HepG2 (cell line): Measurements from ENCODE around the gene VIPR1. TPM values are rescaled to one million over a fixed set of nuclear protein-coding genes. Genes with fewer than 3 reads are reported as not detected.
A peak's percentile ranks its signal among the peaks of the same experiment; 100 is the strongest.

Source experiments
- ATAC-seq: fragments of 200-7000 bp; cut with Tn5 transposase; 3 replicates; pipeline ENCODE4 v1.9.1; 2020; ENCODE audit warnings: mild to moderate bottlenecking, moderate library complexity
- BruUV-seq: library from RNA; stranded (reverse); fragments of 400-500 nt; replicated peaks from 2 replicates; lab custom pipeline; 2021; lab: Mats Ljungman, UMichigan
- CTCF ChIA-PET: fragments of 300-600 bp; formaldehyde crosslinking; extraction: SDS; loops from one replicate; lab custom pipeline; 2021; ENCODE audit warnings: low total read pairs, inconsistent platforms, low intra/inter-chr PET ratio; lab: Yijun Ruan, JAX
- POLR2A ChIA-PET: fragments of 350-600 bp; sonication (Branson Sonifier 250); formaldehyde crosslinking; loops from one replicate; lab custom pipeline; 2020; ENCODE audit warnings: antibody characterized with exemption, inconsistent platforms; lab: Yijun Ruan, JAX
- DNase-seq: peaks from one replicate; pipeline ENCODE4 v3.0.0-alpha.2; 2015; ENCODE audit warnings: low spot score
- FAIRE-seq: peaks from 3 replicates; lab custom pipeline; 2011; peaks lifted over from hg19 to GRCh38; lab: Jason Lieb, UNC
- H2AFZ ChIP-seq: one replicate; pipeline ENCODE4 v1.6.1; 2011; ENCODE audit warnings: low read length, inconsistent platforms
- H3K27ac ChIP-seq: fragments of 300-600 bp; 3 replicates; pipeline ENCODE4 v1.8.0; 2011; ENCODE audit warnings: mixed run types, mild to moderate bottlenecking, mixed read lengths, low read length, inconsistent platforms; ENCODE audit not compliant: insufficient read depth; ENCODE audit errors: extremely low read length
- H3K27me3 ChIP-seq, 2 experiments: fragments of 200-600 bp in 1 of 2; 2 replicates in 1 of 2; 3 replicates in 1 of 2; pipeline versions ENCODE4 v1.6.0 to v1.8.0; 2011; ENCODE audit warnings: low read length in 2 of 2, mild to moderate bottlenecking in 2 of 2, moderate library complexity in 2 of 2, inconsistent platforms in 1 of 2; ENCODE audit not compliant: insufficient read depth in 2 of 2, control insufficient read depth in 1 of 2
- H3K36me3 ChIP-seq, 2 experiments: fragments of 200-600 bp in 1 of 2; replicated peaks in 1 of 2; 2 replicates in 1 of 2; 3 replicates in 1 of 2; pipeline versions ENCODE4 v1.5.1 to v1.8.0; 2011; ENCODE audit warnings: low read length in 2 of 2, inconsistent platforms in 1 of 2; ENCODE audit not compliant: insufficient read depth in 2 of 2, control insufficient read depth in 1 of 2
- H3K4me1 ChIP-seq: 2 replicates; pipeline ENCODE4 v1.5.1; 2012; ENCODE audit warnings: low read length, inconsistent platforms; ENCODE audit not compliant: insufficient read depth
- H3K4me2 ChIP-seq: 2 replicates; pipeline ENCODE4 v1.6.0; 2011; ENCODE audit warnings: low read depth, low read length, inconsistent platforms
- H3K4me3 ChIP-seq, 3 experiments: fragments of 200-600 bp in 1 of 3; sonication (generic), shearing (Covaris generic) in 1 of 3; replicated peaks in 1 of 3; 2 replicates each; pipeline ENCODE4 v1.5.1; 2011 to 2016; ENCODE audit warnings: low read length in 3 of 3, inconsistent platforms in 2 of 3, low read depth in 2 of 3, mild to moderate bottlenecking in 2 of 3, control low read depth in 1 of 3, mixed read lengths in 1 of 3; ENCODE audit not compliant: insufficient read depth in 1 of 3
- H3K79me2 ChIP-seq: one replicate; pipeline ENCODE4 v1.6.1; 2011; ENCODE audit warnings: low read length, inconsistent platforms; ENCODE audit not compliant: insufficient read depth
- H3K9ac ChIP-seq: 2 replicates; pipeline ENCODE4 v1.6.0; 2011; ENCODE audit warnings: mild to moderate bottlenecking, low read depth, low read length, inconsistent platforms; ENCODE audit not compliant: insufficient read depth
- H3K9me3 ChIP-seq: 2 replicates; pipeline ENCODE4 v1.5.1; 2012; ENCODE audit warnings: mild to moderate bottlenecking, low read length
- H4K20me1 ChIP-seq: 2 replicates; pipeline ENCODE4 v1.6.0; 2011; ENCODE audit warnings: inconsistent platforms, mild to moderate bottlenecking, low read length, moderate library complexity; ENCODE audit not compliant: insufficient read depth
- FOSL2 ChIP-seq: sonication (generic); formaldehyde crosslinking; IDR thresholded peaks from 2 replicates; pipeline ENCODE4 v1.4.0; 2020; ENCODE audit warnings: missing genetic modification reagents
- HNF4A ChIP-seq: sonication (generic); formaldehyde crosslinking; IDR thresholded peaks from 2 replicates; pipeline ENCODE4 v1.4.0; 2020; ENCODE audit warnings: missing genetic modification reagents
- NCOR1 ChIP-seq: fragments of 200-600 bp; sonication (generic); IDR thresholded peaks from 2 replicates; pipeline ENCODE4 v1.7.0; 2017; ENCODE audit warnings: antibody characterized with exemption, low read length, borderline replicate concordance
- SRSF4 ChIP-seq: fragments of 200-400 bp; formaldehyde crosslinking; IDR thresholded peaks from one replicate; pipeline ENCODE4 v1.6.1; 2018; ENCODE audit warnings: mild to moderate bottlenecking, low read depth, low read length, moderate library complexity; ENCODE audit not compliant: poor library complexity, severe bottlenecking
- WGBS: methylation state at CpG from one replicate; pipeline ENCODE4 v1.1.6; 2017; ENCODE audit warnings: low lambda C conversion rate; 5-methylcytosine and 5-hydroxymethylcytosine counted together
- in situ Hi-C: cut with HindIII; loops from 2 replicates; pipeline ENCODE4 v1.10.0; 2017; ENCODE audit warnings: low pct_unique_long_range_greater_than_20kb; ENCODE audit not compliant: extremely low pct_ligation_motif_present
- intact Hi-C: fragments of 100-400 bp; cut with micrococcal nuclease; formaldehyde crosslinking; loops from one replicate; pipeline ENCODE4 v1.10.0; 2022; ENCODE audit not compliant: unreplicated experiment
- polyA plus RNA-seq, 8 experiments: library from polyadenylated mRNA; depleted of rRNA in 3 of 8; stranded (reverse) in 7 of 8; unstranded in 1 of 8; fragments of >200 nt; fragmentation: Illumina TruSeq in 4 of 8; extraction: Trizol in 4 of 8; gene quantifications; 2 replicates each; pipeline versions ENCODE4 v1.2.1 to v1.2.3, GENCODE V29; 2011 to 2016; ENCODE audit warnings: low read depth in 4 of 8, missing spikeins in 1 of 8, mixed read lengths in 1 of 8; ENCODE audit not compliant: insufficient read depth in 1 of 8
- total RNA-seq, 5 experiments: library from RNA; depleted of rRNA; stranded (reverse); fragments of >200 nt; fragmentation: Illumina TruSeq; extraction: Trizol; gene quantifications; 2 replicates each; pipeline ENCODE4 v1.2.3, GENCODE V29; 2016; ENCODE audit warnings: low read depth in 1 of 5

The VIPR1 gene
- total and polyA plus RNA-seq, 2 of the 13 experiments (the other 11 are each of a cell fraction or from before 2014, with no cell fraction given), result 0.04 to 0.11 TPM

- no peaks in the 10 kb centered on the region for H3K27me3 ChIP-seq
- H3K4me3 ChIP-seq, result no peak overlapping the region
- H3K79me2 ChIP-seq, result no peaks in the 10 kb centered on the region
- H3K9ac ChIP-seq, result no peak overlapping the region
- H3K9me3 ChIP-seq, result peaks cover 16% of the 10 kb centered on the region; the same call in 1 of the 2 replicates
- ATAC-seq (no peak), DNase-seq (no peak), FAIRE-seq (no peak)
- intact Hi-C loops (no loop called here), in situ Hi-C loops (no loop called here)
- BruUV-seq, result no TSS peak
- H3K36me3 ChIP-seq, result no peaks in the 10 kb centered on the region
- H3K4me1 ChIP-seq, result no peaks in the 10 kb centered on the region
- no peak overlapping the region for H2AFZ ChIP-seq
- H3K27ac ChIP-seq, result no peak overlapping the region
- ChIA-PET POLR2A (no interaction called here), CTCF (no interaction called here)
- 0% methylated on average over 2 of the region's 2 CpGs for WGBS
- no peaks in the 10 kb centered on the region for H4K20me1 ChIP-seq
- no peak for TF ChIP-seq FOSL2 (CRISPR knock-in tag)
- peak; percentile 16; the same call in 1 of the 2 replicates for TF ChIP-seq HNF4A (CRISPR knock-in tag)
- no peak overlapping the region for H3K4me2 ChIP-seq
Measured at GRCh38 chr3:42461762-42462161, 40.7 kb upstream of the VIPR1 start.

- no peak for DNase-seq
- H2AFZ ChIP-seq, result no peak overlapping the region
- peaks cover 16% of the 10 kb centered on the region; the same call in 1 of the 2 replicates for H3K9me3 ChIP-seq
- CTCF ChIA-PET, result no interaction called here
- no peak overlapping the region for H3K4me2 ChIP-seq
- H4K20me1 ChIP-seq, result no peaks in the 10 kb centered on the region
- ATAC-seq, result no peak
- intact Hi-C loops (no loop called here), in situ Hi-C loops (no loop called here)
- H3K79me2 ChIP-seq, result no peaks in the 10 kb centered on the region
- no peaks in the 10 kb centered on the region for H3K27me3 ChIP-seq
- H3K9ac ChIP-seq, result no peak overlapping the region
- TF ChIP-seq HNF4A (CRISPR knock-in tag), result peak; percentile 46
- TF ChIP-seq NCOR1, result peak; percentile 68
- no peak for TF ChIP-seq SRSF4
- 0% methylated on average over 1 of the region's 1 CpG for WGBS
- H3K4me1 ChIP-seq, result no peaks in the 10 kb centered on the region
- BruUV-seq, result no TSS peak
- no peak for FAIRE-seq
- POLR2A ChIA-PET, result no interaction called here
- no peak overlapping the region for H3K4me3 ChIP-seq
- H3K27ac ChIP-seq, result no peak overlapping the region
- no peaks in the 10 kb centered on the region for H3K36me3 ChIP-seq
Measured at GRCh38 chr3:42463093-42463492, 39.4 kb upstream of the VIPR1 start.
